Cardiac fibroblast (primary cell): ENCODE measurements around the gene PVALEF.

Source experiments
- DNase-seq, 2 donors: peaks; one replicate each; pipeline versions ENCODE4 v3.0.0 to v3.0.0-alpha.2; 2010; ENCODE audit warnings: low read depth in 2 of 2
- H3K4me3 ChIP-seq, 2 donors: replicated peaks in 1 of 2; 1 replicate in 1 of 2; 2 replicates in 1 of 2; pipeline ENCODE4 v1.5.1; 2011; ENCODE audit warnings: low read depth in 2 of 2, low read length in 2 of 2, mild to moderate bottlenecking in 2 of 2, moderate library complexity in 1 of 2
- TF ChIP-seq, protein P1 (sequence below): IDR thresholded peaks from one replicate; pipeline ENCODE4 v1.5.1; 2011; ENCODE audit warnings: low read depth, mild to moderate bottlenecking, low read length, inconsistent platforms

The PVALEF gene

DNA sequence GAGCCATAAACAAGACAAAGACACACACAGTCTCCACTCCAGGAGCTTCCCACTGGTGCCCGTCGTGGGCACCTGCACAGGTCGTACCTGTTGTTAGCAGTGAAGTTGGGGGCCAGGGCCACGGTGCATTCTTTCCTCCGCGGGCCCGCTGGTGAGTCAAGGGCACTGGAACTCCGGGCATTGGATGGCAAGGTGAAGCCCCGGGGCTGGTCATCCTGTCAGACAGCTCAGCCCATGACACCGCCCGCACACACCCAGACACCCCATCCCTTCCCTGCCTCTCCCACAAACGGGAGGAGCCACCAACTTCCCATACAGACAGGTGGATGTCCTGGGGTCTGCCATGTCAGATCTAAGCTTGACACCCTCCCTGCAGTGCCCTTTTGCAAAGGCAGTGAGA, 41.4 kb downstream of the PVALEF start:
- TF ChIP-seq, protein P1, sequence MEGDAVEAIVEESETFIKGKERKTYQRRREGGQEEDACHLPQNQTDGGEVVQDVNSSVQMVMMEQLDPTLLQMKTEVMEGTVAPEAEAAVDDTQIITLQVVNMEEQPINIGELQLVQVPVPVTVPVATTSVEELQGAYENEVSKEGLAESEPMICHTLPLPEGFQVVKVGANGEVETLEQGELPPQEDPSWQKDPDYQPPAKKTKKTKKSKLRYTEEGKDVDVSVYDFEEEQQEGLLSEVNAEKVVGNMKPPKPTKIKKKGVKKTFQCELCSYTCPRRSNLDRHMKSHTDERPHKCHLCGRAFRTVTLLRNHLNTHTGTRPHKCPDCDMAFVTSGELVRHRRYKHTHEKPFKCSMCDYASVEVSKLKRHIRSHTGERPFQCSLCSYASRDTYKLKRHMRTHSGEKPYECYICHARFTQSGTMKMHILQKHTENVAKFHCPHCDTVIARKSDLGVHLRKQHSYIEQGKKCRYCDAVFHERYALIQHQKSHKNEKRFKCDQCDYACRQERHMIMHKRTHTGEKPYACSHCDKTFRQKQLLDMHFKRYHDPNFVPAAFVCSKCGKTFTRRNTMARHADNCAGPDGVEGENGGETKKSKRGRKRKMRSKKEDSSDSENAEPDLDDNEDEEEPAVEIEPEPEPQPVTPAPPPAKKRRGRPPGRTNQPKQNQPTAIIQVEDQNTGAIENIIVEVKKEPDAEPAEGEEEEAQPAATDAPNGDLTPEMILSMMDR = no peak
- H3K4me3 ChIP-seq = no peak overlapping the region
- DNase-seq = no peak

DNA sequence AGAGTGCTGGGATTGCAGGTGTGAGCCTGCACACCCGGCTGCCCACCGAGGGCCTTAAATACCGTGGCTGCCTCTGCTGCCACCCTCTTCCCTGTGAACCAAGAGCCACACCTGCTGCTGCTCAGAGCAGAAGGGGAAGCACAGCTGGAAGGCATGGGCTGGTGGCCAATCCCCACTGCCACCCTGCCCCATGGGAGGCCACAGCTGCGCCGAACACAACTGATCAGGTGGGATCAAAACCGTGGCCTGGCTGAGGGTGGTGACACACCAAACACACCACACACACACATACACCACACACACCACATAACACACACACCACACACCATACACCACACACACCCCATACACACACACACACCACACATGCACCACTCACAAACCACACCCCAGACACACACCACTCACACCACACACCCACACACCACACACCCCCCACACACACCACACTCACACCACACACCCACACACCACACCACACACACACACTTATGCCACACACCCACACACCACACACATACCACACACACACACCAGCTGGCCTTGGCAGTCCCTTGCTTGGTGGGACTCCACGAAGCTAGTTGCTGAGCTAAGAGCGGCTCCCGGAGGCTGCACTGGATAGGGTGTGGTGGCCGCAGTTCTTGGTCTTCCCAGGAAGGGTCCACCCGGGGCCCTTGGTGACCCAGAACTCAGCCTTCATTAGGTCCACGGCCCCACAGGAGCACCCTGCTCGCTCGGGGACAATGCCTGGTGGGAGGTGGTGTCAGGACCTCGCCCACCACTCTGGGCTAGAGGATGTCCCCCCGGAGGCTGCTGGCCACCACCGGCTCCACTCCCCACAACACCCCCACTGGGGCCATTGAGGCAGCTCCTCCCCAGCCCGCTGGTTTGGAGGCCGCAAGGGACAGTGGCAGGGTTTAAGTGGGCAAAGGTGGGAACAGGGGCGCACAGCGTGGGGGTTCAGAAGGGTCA, 42.6 kb downstream of the PVALEF start:
- TF ChIP-seq, protein P1 = no peak
- H3K4me3 ChIP-seq = no peak overlapping the region
- DNase-seq = no peak

DNA sequence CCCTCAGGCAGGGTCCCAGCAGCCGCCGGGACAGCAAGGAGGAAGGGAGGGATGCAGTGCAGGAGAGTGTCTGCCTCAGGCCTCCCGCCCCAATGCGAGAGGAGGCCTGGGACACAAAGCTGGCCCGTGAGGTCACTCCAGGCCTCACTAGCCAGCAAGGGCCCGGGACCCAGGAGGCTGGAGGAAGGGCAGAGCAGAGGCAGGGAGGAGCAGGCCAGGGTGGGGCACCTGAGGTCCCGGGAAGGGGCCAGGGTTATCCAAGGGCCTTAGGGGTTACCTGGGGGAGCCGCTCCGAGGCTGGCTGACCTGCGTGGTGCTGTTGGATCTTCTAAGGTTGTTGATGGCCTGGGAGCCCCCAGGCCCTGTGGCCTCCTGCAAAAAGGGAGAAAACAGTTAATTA, 43.3 kb downstream of the PVALEF start:
- no peak for DNase-seq
- TF ChIP-seq, protein P1 = no peak
- H3K4me3 ChIP-seq = no peak overlapping the region

DNA sequence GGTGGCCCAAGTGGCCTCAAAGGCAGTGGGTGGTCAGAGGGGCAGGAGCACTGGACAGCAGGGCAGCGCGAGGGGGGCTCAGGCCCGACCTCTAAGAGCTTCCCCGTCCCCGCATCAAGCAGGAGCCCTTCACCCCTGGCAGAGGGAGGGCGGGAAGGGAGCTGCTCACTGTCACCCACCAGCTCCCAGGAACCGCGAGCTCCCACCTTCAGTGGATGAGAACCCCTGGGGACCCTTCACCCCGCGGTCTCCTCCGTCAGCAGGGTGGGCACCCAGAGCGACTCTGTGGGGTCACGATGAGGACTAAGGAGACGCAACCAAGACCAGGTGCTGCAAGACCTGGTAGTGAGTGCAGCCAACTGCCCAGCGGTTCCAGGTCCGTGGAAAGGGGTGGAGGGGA, 43.8 kb downstream of the PVALEF start:
- H3K4me3 ChIP-seq = no peak overlapping the region
- DNase-seq = no peak
- TF ChIP-seq, protein P1 = no peak

DNA sequence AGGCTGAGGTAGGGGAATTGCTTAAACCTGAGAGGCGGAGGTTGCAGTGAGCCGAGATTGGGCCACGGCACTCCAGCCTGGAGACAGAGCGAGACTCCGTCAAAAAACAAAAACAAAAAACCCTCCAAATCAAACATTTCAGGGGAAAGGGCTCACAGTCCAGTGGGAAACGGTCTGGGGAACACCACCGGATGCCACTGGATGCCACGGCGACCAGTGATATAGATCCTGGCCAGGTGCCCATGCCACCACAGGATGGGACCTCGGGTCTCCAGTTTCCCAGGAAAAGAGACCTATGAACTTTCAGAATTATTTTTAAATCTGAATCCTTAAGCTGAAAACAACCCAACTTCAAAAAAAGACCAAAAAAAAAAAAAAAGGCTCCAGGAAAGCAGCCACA, 45.2 kb downstream of the PVALEF start:
- DNase-seq = no peak
- H3K4me3 ChIP-seq = no peak overlapping the region
- TF ChIP-seq, protein P1 = no peak

DNA sequence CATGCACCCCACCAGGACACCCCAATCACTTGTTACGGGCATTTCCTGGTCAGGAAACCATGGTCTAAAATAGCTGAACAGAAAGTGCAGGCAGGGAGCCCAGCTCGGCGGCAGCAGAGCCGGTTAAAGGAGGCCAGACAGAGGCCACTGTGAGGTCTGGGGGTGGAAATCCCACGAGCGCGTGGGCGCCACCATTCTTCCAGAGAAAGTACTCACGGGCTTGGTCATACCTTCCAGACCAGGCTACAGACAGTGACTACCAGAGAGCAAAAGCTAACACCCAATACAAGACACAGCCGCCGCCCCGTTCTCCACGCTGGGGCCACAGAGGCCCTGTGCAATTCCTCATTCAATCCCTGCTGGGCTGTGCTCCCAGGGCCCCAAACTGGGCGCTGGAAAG, 45.6 kb downstream of the PVALEF start:
- no peak overlapping the region for H3K4me3 ChIP-seq
- peak in 1 of 2 donors; percentile 28 for DNase-seq
- TF ChIP-seq, protein P1 = no peak
